Central memory CD8-positive, alpha-beta T cell (primary cell): Measurements from ENCODE around the gene MRPL24.
"Not testable (repeated sequence)": the region's sequence is repeated elsewhere in the genome, so short reads cannot be mapped to it uniquely, and the experiment has no call there.

Experiments used
- ATAC-seq: fragments of 150-1000 bp; cut with Tn5 transposase; replicated peaks from 2 replicates; pipeline ENCODE4 v1.10.0; 2022; ENCODE audit warnings: mild to moderate bottlenecking, moderate FRiP score, moderate number of reproducible peaks; ENCODE audit not compliant: poor library complexity, severe bottlenecking; ENCODE audit errors: extremely low read depth
- DNase-seq, 2 donors: peaks; one replicate each; pipeline ENCODE4 v3.0.0; 2021; ENCODE audit warnings: low spot score in 2 of 2
- H3K27ac Mint-ChIP-seq: one replicate; pipeline ENCODE4 v1.8.0; 2022; ENCODE audit warnings: low read depth, mild to moderate bottlenecking, moderate library complexity, mixed read lengths
- H3K27me3 Mint-ChIP-seq: one replicate; pipeline ENCODE4 v1.8.0; 2022; ENCODE audit warnings: mixed read lengths
- H3K36me3 Mint-ChIP-seq: one replicate; pipeline ENCODE4 v1.8.0; 2022; ENCODE audit warnings: mild to moderate bottlenecking, moderate library complexity, mixed read lengths; ENCODE audit not compliant: insufficient read depth
- H3K4me1 Mint-ChIP-seq: one replicate; pipeline ENCODE4 v1.8.0; 2022; ENCODE audit warnings: mixed read lengths
- H3K4me3 Mint-ChIP-seq: one replicate; pipeline ENCODE4 v1.8.0; 2022; ENCODE audit warnings: mild to moderate bottlenecking, moderate library complexity, mixed read lengths
- H3K9me3 Mint-ChIP-seq: one replicate; pipeline ENCODE4 v1.8.0; 2022; ENCODE audit warnings: mixed read lengths

The MRPL24 gene

DNA sequence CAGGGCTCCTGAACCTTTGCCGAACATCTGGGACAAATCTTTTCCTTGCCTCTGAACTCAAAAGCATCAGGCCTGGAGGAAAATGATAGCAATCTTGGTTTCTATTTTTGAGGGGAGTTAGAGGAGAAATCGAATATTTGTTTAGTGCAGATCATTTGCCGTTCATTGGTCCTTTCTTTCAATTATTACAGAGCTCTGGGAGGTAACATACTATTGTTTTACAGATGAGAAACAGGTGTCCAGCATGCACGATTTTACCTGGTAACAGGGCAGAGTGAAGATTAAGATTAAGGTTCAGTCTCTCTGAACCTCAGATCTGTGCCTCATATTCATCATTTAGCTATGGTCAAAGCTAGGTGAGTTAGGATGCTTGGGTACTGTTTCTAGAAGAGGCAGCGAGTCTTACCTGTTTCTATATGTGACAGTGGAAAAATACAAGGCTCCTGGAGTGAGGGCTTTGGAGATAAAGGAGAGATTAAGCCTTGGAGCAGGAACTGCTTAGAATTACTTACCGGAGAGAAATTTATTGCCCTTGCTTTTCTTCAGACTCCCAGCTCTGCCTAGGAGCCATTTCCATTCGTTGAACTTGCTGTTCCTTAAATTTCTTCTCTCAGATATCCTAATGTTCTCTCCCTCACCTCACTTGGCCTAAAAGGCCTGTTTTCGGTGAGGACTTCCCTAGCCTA lies 27.9 kb upstream of the MRPL24 start:
- DNase-seq = no peak
- no peak for ATAC-seq
- no peaks in the 10 kb centered on the region for H3K27me3 Mint-ChIP-seq
- peaks cover 50% of the 10 kb centered on the region for H3K4me1 Mint-ChIP-seq
- H3K9me3 Mint-ChIP-seq = no peaks in the 10 kb centered on the region
- H3K4me3 Mint-ChIP-seq = no peak overlapping the region
- H3K27ac Mint-ChIP-seq = no peak overlapping the region
- peaks cover 28% of the 10 kb centered on the region for H3K36me3 Mint-ChIP-seq

DNA sequence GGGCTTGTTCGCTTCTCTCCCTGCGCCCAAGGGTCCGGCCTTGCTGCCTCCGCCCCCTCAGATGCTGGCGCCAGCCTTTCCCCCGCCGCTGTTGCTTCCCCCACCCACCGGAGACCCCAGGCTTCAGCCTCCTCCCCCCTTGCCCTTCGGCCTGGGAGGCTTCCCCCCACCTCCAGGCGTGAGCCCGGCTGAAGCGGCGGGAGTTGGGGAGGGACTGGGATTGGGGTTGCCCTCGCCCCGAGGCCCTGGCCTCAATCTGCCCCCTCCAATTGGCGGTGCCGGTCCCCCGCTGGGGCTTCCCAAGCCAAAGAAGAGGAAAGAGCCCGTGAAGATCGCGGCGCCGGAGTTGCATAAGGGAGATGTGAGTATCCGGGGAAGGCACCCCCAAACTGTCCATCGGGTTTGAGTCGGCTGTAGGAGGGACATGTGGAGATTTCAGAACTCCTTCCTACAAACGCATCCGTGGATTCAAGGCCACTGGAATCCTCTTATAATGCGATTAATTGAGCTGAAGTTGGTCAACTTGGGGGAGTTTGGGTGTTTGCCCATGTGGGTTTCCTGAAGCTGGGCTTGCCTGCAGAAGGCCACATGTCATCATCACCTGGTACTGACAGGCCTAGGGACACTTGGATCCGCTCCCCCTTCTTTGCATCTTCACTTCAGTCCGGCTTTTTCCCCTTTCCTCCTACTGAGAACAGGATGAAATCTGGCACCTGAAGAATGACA lies 27.2 kb upstream of the MRPL24 start:
- H3K4me3 Mint-ChIP-seq = no peak overlapping the region
- H3K36me3 Mint-ChIP-seq = peaks cover 22% of the 10 kb centered on the region
- peak; percentile 1 for ATAC-seq
- H3K27ac Mint-ChIP-seq = no peak overlapping the region
- peaks cover 43% of the 10 kb centered on the region for H3K4me1 Mint-ChIP-seq
- no peaks in the 10 kb centered on the region for H3K9me3 Mint-ChIP-seq
- peak in 1 of 2 donors; percentile 28 for DNase-seq
- no peaks in the 10 kb centered on the region for H3K27me3 Mint-ChIP-seq

DNA sequence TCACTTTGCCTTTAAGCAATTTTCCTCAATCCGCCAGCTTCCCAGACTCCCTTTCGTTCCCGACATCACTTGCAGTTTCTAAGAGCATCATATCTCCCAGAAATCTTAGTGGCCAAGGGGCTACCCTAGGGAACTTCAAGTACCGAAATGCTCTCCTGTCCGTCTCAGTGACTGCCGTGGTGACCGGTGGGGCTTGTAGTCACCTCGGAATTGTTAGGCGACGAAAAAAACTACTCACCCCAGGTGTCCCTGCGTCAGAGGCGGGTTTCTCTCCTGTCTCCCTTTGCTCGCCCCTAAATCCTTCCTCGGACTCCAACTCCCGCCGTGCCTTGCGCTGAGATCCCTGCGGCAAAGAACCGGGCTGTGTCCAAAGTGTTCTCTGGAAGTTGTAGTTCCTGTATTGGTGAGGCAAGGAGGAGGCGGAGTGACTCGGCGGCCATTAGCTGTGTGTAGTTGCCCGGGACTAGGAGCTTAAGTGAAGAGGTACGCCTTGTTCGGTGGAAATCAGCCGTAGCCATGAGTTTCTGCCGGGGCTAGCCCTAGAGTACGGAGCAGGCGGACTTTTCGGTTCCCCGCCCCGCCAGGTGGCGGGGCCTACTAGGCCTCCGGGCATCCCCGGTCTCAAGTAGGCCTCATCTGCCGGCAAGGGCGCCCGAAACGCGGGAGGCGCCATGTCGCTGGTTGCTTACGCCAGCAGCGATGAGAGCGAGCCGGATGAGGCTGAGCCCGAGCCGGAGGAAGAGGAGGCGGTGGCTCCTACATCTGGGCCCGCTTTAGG lies 26.4 kb upstream of the MRPL24 start, which contains the start of gene PRCC:
Gene PRCC (plus strand): TSS at position 435 of the 778 bp plus-strand sequence. CDS start 237 bp downstream, at position 672.
- Mint-ChIP-seq H3K4me3 (no peak within 1 kb of the TSS), H3K9me3 (no peaks in the 10 kb centered on the region), H3K27ac (no peak within 1 kb of the TSS), H3K4me1 (peaks cover 36% of the 10 kb centered on the region), H3K27me3 (no peaks in the 10 kb centered on the region), H3K36me3 (peaks cover 22% of the 10 kb centered on the region)
- DNase-seq (peak; percentile 88 to 98), ATAC-seq (peak; percentile 96)

DNA sequence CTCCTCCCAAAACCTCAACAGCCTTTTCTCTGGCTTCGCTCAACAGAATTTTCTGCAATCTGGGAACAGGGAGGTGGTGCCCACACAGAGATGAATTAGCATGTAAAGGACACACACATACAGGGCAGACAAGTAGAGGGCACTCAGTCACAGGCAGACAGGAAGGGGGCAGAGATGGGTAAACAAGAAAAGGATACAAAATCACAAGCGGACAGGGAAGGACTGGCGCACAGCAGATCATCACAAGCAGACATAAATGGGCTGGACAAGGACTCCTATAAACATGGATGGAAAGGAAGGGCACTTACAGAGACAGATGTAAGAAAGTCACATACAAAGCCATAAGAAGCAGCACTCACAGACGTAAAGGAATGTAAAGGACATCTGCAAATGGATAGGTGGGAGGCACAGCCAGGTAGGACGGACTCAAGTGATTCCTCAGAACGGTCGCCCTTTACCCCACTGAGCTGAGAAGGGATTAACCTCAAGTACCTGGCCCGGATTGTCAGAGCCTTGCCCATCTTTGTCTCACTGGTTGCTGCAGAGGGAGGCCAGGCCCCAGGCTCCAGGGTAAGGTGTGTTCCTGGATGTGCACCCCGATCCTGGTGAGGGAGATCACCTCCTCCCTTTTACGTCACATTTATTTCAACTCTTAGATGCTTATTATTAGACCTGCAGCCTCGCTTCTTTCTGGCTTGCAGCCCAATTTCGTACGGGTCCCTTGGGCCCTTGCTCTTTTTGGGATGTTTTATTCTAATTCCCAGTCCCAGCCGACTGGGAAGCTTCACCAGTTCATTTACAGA lies 25.6 kb upstream of the MRPL24 start:
- Mint-ChIP-seq H3K36me3 (peaks cover 22% of the 10 kb centered on the region), H3K4me3 (no peak overlapping the region)
- ATAC-seq = no peak

DNA sequence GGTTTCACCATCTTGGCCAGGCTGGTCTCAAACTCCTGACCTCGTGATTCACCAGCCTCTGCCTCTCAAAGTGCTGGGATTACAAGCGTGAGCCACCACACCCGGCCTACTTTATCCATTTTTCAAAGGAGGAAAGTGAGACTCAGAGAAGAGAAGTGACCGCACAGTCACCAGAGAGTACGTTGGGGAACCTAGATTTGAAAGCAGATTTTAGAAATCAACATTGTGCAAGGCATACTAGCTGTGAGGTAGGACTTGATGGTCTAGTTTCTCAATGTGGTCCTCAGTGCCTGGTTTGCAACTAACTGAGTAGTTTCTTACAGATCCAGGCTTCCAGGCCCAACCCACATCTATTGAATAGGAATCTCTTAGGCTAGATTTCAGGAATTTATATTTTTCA lies 24.8 kb upstream of the MRPL24 start:
- no peak for DNase-seq
- H3K4me1 Mint-ChIP-seq = peaks cover 26% of the 10 kb centered on the region

More for the DNA sequence above, 25.6 kb upstream of the MRPL24 start:
- Mint-ChIP-seq H3K27me3 (no peaks in the 10 kb centered on the region), H3K27ac (no peak overlapping the region), H3K9me3 (no peaks in the 10 kb centered on the region), H3K4me1 (peaks cover 34% of the 10 kb centered on the region)
- DNase-seq = no peak

DNA sequence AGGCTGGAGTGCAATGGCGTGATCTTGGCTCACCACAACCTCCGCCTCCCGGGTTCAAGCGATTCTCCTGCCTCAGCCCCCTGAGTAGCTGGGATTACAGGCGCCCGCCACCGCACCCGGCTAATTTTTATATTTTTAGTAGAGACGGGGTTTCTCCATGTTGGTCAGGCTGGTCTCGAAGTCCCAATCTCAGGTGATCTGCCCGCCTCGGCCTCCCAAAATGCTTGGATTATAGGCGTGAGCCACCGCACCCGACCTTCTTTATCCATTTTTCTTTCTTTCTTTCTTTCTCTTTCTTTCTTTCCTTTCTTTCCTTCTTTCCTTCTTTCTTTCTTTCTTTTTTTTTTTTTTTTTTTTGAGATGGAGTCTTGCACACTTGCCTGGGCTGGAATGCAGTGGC lies 24.2 kb upstream of the MRPL24 start:
- not testable (repeated sequence) for H3K27me3 Mint-ChIP-seq

More for the DNA sequence above, 24.8 kb upstream of the MRPL24 start:
- no peaks in the 10 kb centered on the region for H3K9me3 Mint-ChIP-seq
- peak overlapping the region; percentile 53 for H3K27ac Mint-ChIP-seq
- H3K27me3 Mint-ChIP-seq = no peaks in the 10 kb centered on the region
- ATAC-seq = no peak
- no peak overlapping the region for H3K4me3 Mint-ChIP-seq
- peaks cover 17% of the 10 kb centered on the region for H3K36me3 Mint-ChIP-seq

DNA sequence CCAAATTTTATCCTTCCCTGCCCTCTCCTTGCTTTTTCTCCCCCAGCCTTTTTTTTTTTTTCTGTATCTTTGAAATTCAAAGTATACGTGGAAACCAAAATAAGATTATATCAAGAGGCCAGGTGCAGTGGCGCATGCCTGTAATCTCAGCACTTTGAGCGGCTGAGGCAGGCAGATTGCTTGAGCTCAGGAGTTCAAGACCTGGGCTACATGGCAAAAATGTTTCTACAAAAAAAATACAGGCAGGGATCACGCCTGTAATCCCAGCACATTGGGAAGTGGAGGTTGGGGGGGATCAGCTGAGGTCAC lies 19.9 kb upstream of the MRPL24 start:
- no peak for ATAC-seq
- Mint-ChIP-seq H3K36me3 (peaks cover 3% of the 10 kb centered on the region), H3K9me3 (no peaks in the 10 kb centered on the region), H3K27me3 (no peaks in the 10 kb centered on the region), H3K4me1 (no peaks in the 10 kb centered on the region), H3K27ac (no peak overlapping the region), H3K4me3 (no peak overlapping the region)
- no peak for DNase-seq

More for the DNA sequence above, 24.2 kb upstream of the MRPL24 start:
- Mint-ChIP-seq H3K27ac (peak overlapping the region; percentile 53), H3K36me3 (peaks cover 13% of the 10 kb centered on the region), H3K4me1 (peaks cover 22% of the 10 kb centered on the region)
- DNase-seq, H3K4me3 Mint-ChIP-seq, H3K9me3 Mint-ChIP-seq, ATAC-seq: not testable (repeated sequence)

DNA sequence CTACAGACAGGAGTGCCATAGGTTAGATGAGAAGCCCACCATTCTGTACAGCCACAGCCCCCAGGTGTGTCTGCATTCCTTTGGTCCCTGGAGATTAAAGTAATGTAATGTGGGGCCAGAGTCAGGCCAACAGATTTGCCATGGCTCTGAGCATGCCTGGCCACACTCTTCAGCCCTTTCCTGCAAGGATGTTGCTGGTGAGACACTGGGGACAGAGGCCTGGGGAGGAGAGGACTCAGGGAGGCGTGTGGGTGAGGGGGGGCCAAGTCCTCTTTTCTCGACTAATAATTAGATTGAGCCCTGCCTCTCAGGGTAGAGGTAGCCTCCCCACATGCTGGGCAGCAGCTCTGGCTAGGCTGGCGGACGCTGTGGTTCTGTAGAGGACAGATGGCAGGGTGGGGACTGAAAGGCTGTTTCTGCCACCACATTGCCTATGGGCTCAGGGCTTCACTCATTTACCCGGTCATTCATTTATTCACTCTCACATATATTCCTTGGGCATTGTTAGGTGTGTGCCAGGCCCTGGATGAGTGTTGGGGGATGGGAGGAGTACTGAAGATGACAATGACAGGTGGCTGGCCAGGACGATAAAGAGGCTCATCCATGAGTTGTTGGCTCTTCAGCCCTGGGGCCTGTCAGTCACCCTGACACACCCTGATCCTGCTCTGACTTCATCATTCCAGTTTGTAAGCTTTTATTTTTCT lies 19.4 kb upstream of the MRPL24 start:
- H3K36me3 Mint-ChIP-seq = no peaks in the 10 kb centered on the region
- no peak for DNase-seq
- no peaks in the 10 kb centered on the region for H3K27me3 Mint-ChIP-seq
- no peak overlapping the region for H3K27ac Mint-ChIP-seq
- no peaks in the 10 kb centered on the region for H3K9me3 Mint-ChIP-seq
- ATAC-seq = no peak
- H3K4me1 Mint-ChIP-seq = peaks cover 4% of the 10 kb centered on the region
- H3K4me3 Mint-ChIP-seq = no peak overlapping the region

GRCh38 chr1:156757572-156758253 lies 16.8 kb upstream of the MRPL24 start:
- not testable (repeated sequence) for H3K9me3 Mint-ChIP-seq, H3K36me3 Mint-ChIP-seq, DNase-seq, ATAC-seq, H3K4me3 Mint-ChIP-seq, H3K27ac Mint-ChIP-seq, H3K27me3 Mint-ChIP-seq
- peaks cover 13% of the 10 kb centered on the region for H3K4me1 Mint-ChIP-seq

- DNase-seq (no peak), ATAC-seq (no peak)
- H3K4me3 Mint-ChIP-seq = no peak overlapping the region
- H3K27me3 Mint-ChIP-seq = no peaks in the 10 kb centered on the region
- peaks cover 15% of the 10 kb centered on the region for H3K4me1 Mint-ChIP-seq
- H3K9me3 Mint-ChIP-seq = no peaks in the 10 kb centered on the region
- peaks cover 9% of the 10 kb centered on the region for H3K36me3 Mint-ChIP-seq
- H3K27ac Mint-ChIP-seq = no peak overlapping the region
Measured at GRCh38 chr1:156756355-156756754, 15.5 kb upstream of the MRPL24 start.

- H3K36me3 Mint-ChIP-seq = peaks cover 9% of the 10 kb centered on the region
- H3K27ac Mint-ChIP-seq = no peak overlapping the region
- peaks cover 16% of the 10 kb centered on the region for H3K4me1 Mint-ChIP-seq
- DNase-seq (no peak), ATAC-seq (no peak)
- H3K9me3 Mint-ChIP-seq = no peaks in the 10 kb centered on the region
- no peaks in the 10 kb centered on the region for H3K27me3 Mint-ChIP-seq
- H3K4me3 Mint-ChIP-seq = no peak overlapping the region
Measured at GRCh38 chr1:156755527-156755950, 14.7 kb upstream of the MRPL24 start.
